Measurements from ENCODE around the gene CLDN18. TPM values are rescaled to one million over a fixed set of nuclear protein-coding genes. Genes with fewer than 3 reads are reported as not detected.

CLDN18 gene
- total and polyA plus RNA-seq, 2 donors (not counting 3 experiments of a cell fraction or from before 2014, with no cell fraction given): not detected

GRCh38 chr3:138033202-138033691, 23.3 kb downstream of the CLDN18 start:
- intact Hi-C loops (cut with micrococcal nuclease): no loop called here
- H3K79me2 ChIP-seq (ENCODE audit: control insufficient read depth, insufficient read depth, low read length): no peaks in the 10 kb centered on the region
- FAIRE-seq: no peak

More at GRCh38 chr3:138033202-138033691, 23.3 kb downstream of the CLDN18 start:
- Histone ChIP-seq H3K4me2 (ENCODE audit: insufficient read depth, low read length) (no peak overlapping the region), H2AFZ (ENCODE audit: low read depth, low read length) (no peak overlapping the region), H3K4me3 (replicated peaks in 1 of 3; ENCODE audit: insufficient read depth in 1 of 3, low read depth in 1 of 3, low read length in 3 of 3) (no peak overlapping the region), H4K20me1 (replicated peaks; ENCODE audit: control insufficient read depth, extremely low read depth, insufficient read depth, low read length) (no peaks in the 10 kb centered on the region), H3K27me3 (ENCODE audit: control insufficient read depth in 2 of 2, insufficient read depth in 2 of 2, low read length in 2 of 2) (no peaks in the 10 kb centered on the region), H3K9me3 (replicated peaks; ENCODE audit: control insufficient read depth, insufficient read depth, low read length) (no peaks in the 10 kb centered on the region), H3K36me3 (ENCODE audit: control insufficient read depth in 2 of 2, extremely low read depth in 1 of 2, insufficient read depth in 2 of 2, low read length in 2 of 2) (no peaks in the 10 kb centered on the region), H3K27ac (ENCODE audit: insufficient read depth, low read depth, low read length) (no peak overlapping the region), H3K9ac (replicated peaks; ENCODE audit: extremely low read depth, insufficient read depth, low read length) (no peak overlapping the region), H3K4me1 (ENCODE audit: control insufficient read depth, extremely low read depth, insufficient read depth, low read length) (no peaks in the 10 kb centered on the region), H3K9me1 (replicated peaks; ENCODE audit: control insufficient read depth, extremely low read depth, insufficient read depth, low read length) (no peaks in the 10 kb centered on the region)
- DNase-seq (ENCODE audit: low read depth, low spot score): no peak
- TF ChIP-seq JUN (IDR thresholded peaks at IDR 0.05; ENCODE audit: borderline replicate concordance, insufficient read depth, insufficient read length, low read depth) (no peak), MAX (IDR thresholded peaks at IDR 0.05; ENCODE audit: insufficient read depth, insufficient read length) (no peak), EZH2 (IDR thresholded peaks at IDR 0.05; ENCODE audit: borderline replicate concordance, low read depth, low read length, severe bottlenecking) (no peak), FOS (IDR thresholded peaks at IDR 0.05; ENCODE audit: borderline replicate concordance, insufficient read depth, low read length) (no peak), GATA2 (IDR thresholded peaks at IDR 0.05; ENCODE audit: insufficient read depth, insufficient read length, low read depth, low read length) (no peak), MYC (IDR thresholded peaks at IDR 0.05; ENCODE audit: low read depth, low read length) (no peak), CTCF (IDR thresholded peaks at IDR 0.05; ENCODE audit: extremely low read depth in 1 of 2, insufficient read depth in 1 of 2, low read depth in 1 of 2, low read length in 2 of 2) (no peak), POLR2A (IDR thresholded peaks at IDR 0.05; ENCODE audit: low read depth, low read length) (no peak)
- no TSS peak for BruUV-seq (replicated peaks)
- ChIA-PET CTCF (interaction anchor here (1.1 kb wide), 1 partner anchor 19 kb away, joined by 3 read pairs; no protein-coding TSS in a partner anchor), POLR2A (no interaction called here)
- dilution Hi-C loops (cut with MboI; ENCODE audit: extremely low pct_ligation_motif_present, low sequenced_read_pairs): no loop called here
